BLaER1 (cell line): ENCODE results near the gene DIP2C.
A peak's percentile ranks its signal among the peaks of the same experiment; 100 is the strongest.

Experiments
- H3K27ac ChIP-seq: shearing (Covaris generic); formaldehyde crosslinking; 2 replicates; pipeline ENCODE4 v1.8.1; 2022
- H3K27me3 ChIP-seq: shearing (Covaris generic); formaldehyde crosslinking; 2 replicates; pipeline ENCODE4 v1.8.1; 2022
- H3K36me3 ChIP-seq: shearing (Covaris generic); formaldehyde crosslinking; 2 replicates; pipeline ENCODE4 v1.8.1; 2022
- H3K4me1 ChIP-seq: shearing (Covaris generic); formaldehyde crosslinking; 2 replicates; pipeline ENCODE4 v1.8.1; 2022
- H3K4me2 ChIP-seq: shearing (Covaris generic); formaldehyde crosslinking; 2 replicates; pipeline ENCODE4 v1.8.1; 2022
- H3K4me3 ChIP-seq: shearing (Covaris generic); formaldehyde crosslinking; 2 replicates; pipeline ENCODE4 v1.8.1; 2022
- H3K9ac ChIP-seq: shearing (Covaris generic); formaldehyde crosslinking; 2 replicates; pipeline ENCODE4 v1.8.1; 2022
- H3K9me3 ChIP-seq: shearing (Covaris generic); formaldehyde crosslinking; 2 replicates; pipeline ENCODE4 v1.8.1; 2022
- H4K20me1 ChIP-seq: shearing (Covaris generic); formaldehyde crosslinking; 2 replicates; pipeline ENCODE4 v1.8.1; 2022
- Cebpa-rat ChIP-seq: shearing (Covaris generic); IDR thresholded peaks from 2 replicates; pipeline ENCODE4 v1.8.1; 2022

DIP2C gene

DNA sequence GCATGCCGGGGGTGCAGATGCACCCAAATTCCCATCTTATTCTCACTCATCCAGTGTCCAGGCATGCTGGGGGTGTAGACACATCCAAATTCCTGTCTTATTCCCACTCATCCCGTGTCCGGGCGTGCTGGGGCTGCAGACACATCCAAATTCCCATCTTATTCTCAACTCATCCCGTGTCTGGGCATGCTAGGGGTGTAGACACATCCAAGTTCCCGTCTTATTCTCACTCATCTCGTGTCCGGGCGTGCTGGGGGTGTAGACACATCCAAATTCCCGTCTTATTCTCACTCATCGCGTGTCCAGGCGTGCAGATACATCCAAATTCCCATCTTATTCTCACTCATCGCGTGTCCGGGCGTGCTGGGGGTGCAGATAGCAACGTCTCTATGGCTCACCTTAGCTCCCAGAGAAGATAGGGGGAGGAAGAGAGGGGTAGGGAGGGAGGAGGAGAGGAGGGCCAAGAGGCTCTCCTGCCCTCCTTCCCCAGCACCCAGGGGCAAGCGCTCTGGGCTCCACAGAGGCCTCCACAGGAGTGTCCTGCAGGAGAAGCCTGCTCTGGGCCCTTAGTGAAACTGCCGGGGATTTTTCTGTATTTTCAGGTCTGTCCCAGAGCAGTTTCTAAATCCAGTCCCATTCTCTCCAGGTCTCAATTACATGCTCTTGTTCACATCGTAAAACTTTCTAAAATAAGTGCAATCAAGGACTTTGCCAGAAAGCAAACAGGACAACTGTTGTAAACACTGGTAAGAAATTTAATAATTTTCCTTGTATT is 210.8 kb downstream of the DIP2C start:
- Histone ChIP-seq H3K27ac (no peak overlapping the region), H3K36me3 (peaks cover 49% of the 10 kb centered on the region), H3K4me2 (no peak overlapping the region), H4K20me1 (peaks cover 76% of the 10 kb centered on the region), H3K4me3 (no peak overlapping the region), H3K4me1 (peaks cover 55% of the 10 kb centered on the region), H3K9ac (no peak overlapping the region), H3K27me3 (no peaks in the 10 kb centered on the region), H3K9me3 (no peaks in the 10 kb centered on the region)
- TF ChIP-seq Cebpa-rat = no peak

DNA sequence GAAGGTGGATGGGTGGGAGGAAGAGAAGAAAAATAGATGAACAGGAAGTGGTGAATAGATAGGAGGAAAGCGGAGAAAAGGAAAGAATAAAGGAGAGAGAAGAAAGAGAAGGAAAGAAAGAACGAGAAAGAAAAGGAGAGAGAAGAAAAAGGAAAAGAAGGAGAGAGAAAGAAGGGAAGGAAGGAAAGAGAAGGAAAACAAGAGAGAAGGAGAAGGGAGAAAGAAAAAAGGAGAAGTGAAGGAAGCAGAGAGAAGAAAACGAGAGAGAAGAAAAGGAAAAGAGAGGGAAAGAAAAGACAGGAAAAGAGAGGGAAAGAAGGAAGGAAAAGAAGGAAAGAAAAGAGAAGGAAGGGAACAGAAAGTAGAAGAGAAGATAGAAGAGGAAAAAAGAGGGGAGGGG is 211.8 kb downstream of the DIP2C start:
- no peak overlapping the region for H3K9ac ChIP-seq
- no peak overlapping the region for H3K27ac ChIP-seq
- TF ChIP-seq Cebpa-rat = no peak
- H3K4me3 ChIP-seq = no peak overlapping the region
- peaks cover 46% of the 10 kb centered on the region for H3K36me3 ChIP-seq
- H4K20me1 ChIP-seq = peaks cover 76% of the 10 kb centered on the region
- H3K9me3 ChIP-seq = no peaks in the 10 kb centered on the region
- no peak overlapping the region for H3K4me2 ChIP-seq
- no peaks in the 10 kb centered on the region for H3K27me3 ChIP-seq
- H3K4me1 ChIP-seq = peaks cover 45% of the 10 kb centered on the region

DNA sequence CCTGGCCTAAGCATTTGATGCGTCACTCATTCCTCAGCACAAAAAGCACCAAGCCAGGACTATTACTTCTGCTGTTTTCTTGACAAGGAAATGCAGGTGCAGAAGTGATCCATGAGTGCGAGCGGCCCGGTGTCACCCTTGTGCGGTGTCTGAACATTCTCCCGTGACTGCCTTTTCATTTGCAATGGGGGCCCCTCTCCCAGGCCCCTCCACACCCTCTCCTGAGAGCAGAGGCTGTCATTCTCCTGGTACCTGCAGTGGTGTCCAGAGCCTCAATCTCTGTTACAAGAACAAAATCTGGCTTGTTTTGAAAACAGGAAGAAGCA is 213.1 kb downstream of the DIP2C start:
- no peaks in the 10 kb centered on the region for H3K9me3 ChIP-seq

DNA sequence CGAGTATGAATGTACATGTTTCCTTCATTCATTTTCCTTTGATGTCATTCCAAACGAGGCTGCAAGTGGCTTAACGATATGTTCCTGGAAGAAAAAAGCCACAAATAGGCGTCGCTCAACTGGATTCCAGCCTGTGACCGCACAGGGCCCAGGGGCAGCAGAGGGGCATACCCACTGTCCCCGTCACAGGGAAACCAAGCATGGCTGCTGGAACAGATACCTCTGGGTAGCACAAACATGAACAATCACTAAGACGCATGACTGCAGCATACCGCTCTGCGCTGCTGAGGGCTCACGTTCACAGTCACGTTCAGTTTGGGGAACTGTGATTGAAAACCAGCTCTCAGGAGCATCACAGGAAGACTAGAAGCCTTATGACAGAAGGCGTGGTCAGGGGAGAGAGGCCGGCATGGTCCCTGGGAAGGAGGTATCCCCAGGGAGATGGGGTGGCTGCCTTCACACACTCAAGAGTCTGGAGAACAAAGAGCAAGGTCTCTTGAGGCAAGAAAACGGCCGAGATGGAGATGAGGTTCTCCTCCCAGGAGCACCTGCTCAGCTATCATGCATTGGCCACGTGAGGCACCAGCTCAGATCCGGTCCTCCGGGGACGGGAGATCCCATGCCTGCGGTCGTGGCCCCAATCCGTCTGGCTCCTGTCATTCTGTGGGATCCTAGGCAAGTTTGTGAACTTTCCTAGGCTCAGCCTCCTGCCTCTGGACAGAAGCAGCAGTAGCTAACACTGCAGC is 213.6 kb downstream of the DIP2C start:
- no peak overlapping the region for H3K4me3 ChIP-seq
- no peak overlapping the region for H3K9ac ChIP-seq
- no peaks in the 10 kb centered on the region for H3K9me3 ChIP-seq
- peaks cover 65% of the 10 kb centered on the region for H4K20me1 ChIP-seq
- H3K4me2 ChIP-seq = peak overlapping the region; percentile 62
- H3K27me3 ChIP-seq = no peaks in the 10 kb centered on the region
- H3K27ac ChIP-seq = peak overlapping the region; percentile 25; the same call in 1 of the 2 replicates
- peaks cover 53% of the 10 kb centered on the region for H3K36me3 ChIP-seq
- no peak for TF ChIP-seq Cebpa-rat
- peaks cover 29% of the 10 kb centered on the region for H3K4me1 ChIP-seq

More for the DNA sequence above, 213.1 kb downstream of the DIP2C start:
- H3K4me3 ChIP-seq = no peak overlapping the region
- H3K27ac ChIP-seq = peak overlapping the region; percentile 25; the same call in 1 of the 2 replicates
- H3K9ac ChIP-seq = no peak overlapping the region
- TF ChIP-seq Cebpa-rat = no peak
- H3K4me1 ChIP-seq = peaks cover 34% of the 10 kb centered on the region
- H3K4me2 ChIP-seq = peak overlapping the region; percentile 62
- peaks cover 48% of the 10 kb centered on the region for H3K36me3 ChIP-seq
- no peaks in the 10 kb centered on the region for H3K27me3 ChIP-seq
- H4K20me1 ChIP-seq = peaks cover 70% of the 10 kb centered on the region

DNA sequence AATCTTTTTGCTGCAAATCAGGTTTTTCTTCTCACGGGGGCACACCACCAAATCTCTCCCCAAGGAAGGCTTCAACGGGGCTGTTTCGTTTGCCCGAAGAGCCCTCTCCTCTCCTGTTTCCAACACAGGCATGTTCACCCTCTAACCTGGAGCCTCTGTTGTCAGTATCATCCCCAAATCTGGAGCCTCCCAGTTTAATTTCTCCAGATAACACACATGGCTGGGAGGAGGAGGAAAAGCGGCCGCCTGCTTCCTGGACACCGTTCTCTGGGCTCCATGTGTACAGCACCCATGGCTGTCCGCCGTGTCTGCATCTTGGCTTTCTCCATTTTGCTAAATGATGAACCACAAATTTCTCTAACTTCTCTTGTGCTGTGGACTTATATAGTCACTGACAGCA is 214.5 kb downstream of the DIP2C start:
- H3K9me3 ChIP-seq = no peaks in the 10 kb centered on the region
- peaks cover 22% of the 10 kb centered on the region for H3K4me1 ChIP-seq
- no peak overlapping the region for H3K9ac ChIP-seq
- peaks cover 55% of the 10 kb centered on the region for H4K20me1 ChIP-seq
- TF ChIP-seq Cebpa-rat = no peak
- no peak overlapping the region for H3K27ac ChIP-seq
- no peaks in the 10 kb centered on the region for H3K27me3 ChIP-seq
- peaks cover 53% of the 10 kb centered on the region for H3K36me3 ChIP-seq
- H3K4me3 ChIP-seq = no peak overlapping the region
- peak overlapping the region; percentile 62 for H3K4me2 ChIP-seq

DNA sequence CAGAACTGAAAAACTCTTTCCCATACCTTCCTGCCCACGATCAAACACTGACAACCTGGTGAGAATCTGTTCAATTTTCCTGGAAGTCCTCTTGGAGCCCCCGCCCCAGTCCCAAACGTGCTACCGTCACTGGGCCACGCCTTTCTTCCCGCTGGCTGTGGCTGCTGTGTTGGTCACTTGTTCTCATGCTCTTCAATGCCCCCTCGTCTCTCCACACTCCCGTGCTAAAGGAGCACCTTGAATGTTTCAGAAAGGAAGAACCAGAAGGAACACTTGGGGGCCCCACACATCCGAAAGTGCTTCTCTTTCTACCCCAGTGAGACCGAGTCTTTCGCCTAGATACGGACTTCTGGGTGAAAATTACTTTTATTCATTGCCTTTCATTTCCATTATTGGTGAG is 215.1 kb downstream of the DIP2C start:
- peaks cover 50% of the 10 kb centered on the region for H4K20me1 ChIP-seq
- H3K4me3 ChIP-seq = no peak overlapping the region
- no peak overlapping the region for H3K4me2 ChIP-seq
- H3K9me3 ChIP-seq = no peaks in the 10 kb centered on the region
- H3K27ac ChIP-seq = no peak overlapping the region
- TF ChIP-seq Cebpa-rat = no peak
- H3K9ac ChIP-seq = no peak overlapping the region
- no peaks in the 10 kb centered on the region for H3K27me3 ChIP-seq
- H3K36me3 ChIP-seq = peaks cover 53% of the 10 kb centered on the region
- peaks cover 22% of the 10 kb centered on the region for H3K4me1 ChIP-seq

DNA sequence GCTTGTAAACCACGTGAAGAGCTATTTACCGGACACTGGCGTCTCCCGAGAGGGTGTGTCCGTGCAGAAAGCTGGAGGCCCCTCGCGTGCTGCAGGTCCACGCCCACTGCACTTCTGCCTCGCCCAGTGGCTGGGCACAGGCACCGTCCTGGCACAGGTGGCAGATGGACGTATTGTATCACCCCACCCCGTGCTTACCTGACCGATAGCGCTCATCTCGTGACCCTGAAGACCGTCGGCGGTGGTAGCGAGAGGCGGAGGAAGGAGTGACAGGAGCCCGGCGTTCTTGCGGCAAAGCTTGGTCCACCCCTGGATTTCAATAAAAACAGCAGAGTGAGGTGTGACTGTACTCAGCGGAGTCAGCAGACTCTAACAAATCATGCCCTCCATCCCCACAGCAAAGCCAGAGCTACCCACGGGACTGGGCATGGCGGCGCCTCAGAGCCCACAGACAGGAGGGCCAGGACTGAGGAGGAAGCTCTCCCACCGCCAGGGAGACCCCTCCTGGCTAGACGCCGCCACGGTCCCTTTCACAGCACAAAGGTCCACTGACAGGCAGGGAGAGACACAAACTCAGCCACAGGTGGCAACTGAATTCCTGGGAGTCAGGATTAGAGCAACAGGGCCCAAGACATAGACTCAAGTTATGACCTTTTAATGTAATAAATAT is 217.1 kb downstream of the DIP2C start:
- Histone ChIP-seq H3K4me1 (peaks cover 22% of the 10 kb centered on the region), H4K20me1 (peaks cover 45% of the 10 kb centered on the region), H3K27me3 (no peaks in the 10 kb centered on the region), H3K36me3 (peaks cover 68% of the 10 kb centered on the region), H3K9me3 (no peaks in the 10 kb centered on the region; the same call in 1 of the 2 replicates), H3K9ac (no peak overlapping the region), H3K4me2 (no peak overlapping the region), H3K27ac (no peak overlapping the region), H3K4me3 (no peak overlapping the region)
- no peak for TF ChIP-seq Cebpa-rat

DNA sequence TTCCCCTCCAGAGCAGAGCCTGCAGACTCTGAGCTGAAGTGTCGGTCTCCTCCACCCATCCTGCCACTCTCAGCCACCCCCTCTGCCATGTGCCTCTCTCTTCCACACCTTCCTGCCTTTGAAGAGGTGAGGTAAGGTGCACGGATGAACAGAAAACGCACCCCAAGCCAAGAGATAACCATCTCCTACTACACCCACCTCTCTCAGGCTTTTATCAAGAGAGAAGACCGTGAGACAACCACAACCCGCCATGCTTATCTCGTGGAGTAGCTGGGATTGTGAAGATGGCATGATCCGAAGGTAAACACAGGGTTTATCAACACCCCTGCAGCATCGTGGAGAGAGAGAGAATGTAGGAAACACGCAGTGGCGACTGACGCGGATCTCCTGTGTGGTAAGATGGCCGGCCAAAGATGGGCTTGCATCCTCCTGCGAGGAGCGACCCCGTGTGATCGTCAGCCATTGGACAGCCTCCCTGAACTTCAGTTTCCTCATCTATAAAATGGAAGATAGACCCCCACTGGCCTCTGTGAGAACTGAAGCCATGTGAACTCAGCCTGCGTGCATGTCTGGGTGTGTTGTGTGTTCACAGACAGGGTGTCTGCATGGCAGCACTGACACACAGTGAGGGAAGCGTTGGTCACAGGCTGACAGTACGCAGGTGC is 219.0 kb downstream of the DIP2C start:
- Histone ChIP-seq H4K20me1 (peaks cover 30% of the 10 kb centered on the region), H3K4me1 (peaks cover 6% of the 10 kb centered on the region), H3K9me3 (no peaks in the 10 kb centered on the region; the same call in 1 of the 2 replicates), H3K27me3 (no peaks in the 10 kb centered on the region), H3K27ac (no peak overlapping the region), H3K4me2 (no peak overlapping the region), H3K9ac (no peak overlapping the region), H3K36me3 (peaks cover 68% of the 10 kb centered on the region), H3K4me3 (no peak overlapping the region)
- no peak for TF ChIP-seq Cebpa-rat

DNA sequence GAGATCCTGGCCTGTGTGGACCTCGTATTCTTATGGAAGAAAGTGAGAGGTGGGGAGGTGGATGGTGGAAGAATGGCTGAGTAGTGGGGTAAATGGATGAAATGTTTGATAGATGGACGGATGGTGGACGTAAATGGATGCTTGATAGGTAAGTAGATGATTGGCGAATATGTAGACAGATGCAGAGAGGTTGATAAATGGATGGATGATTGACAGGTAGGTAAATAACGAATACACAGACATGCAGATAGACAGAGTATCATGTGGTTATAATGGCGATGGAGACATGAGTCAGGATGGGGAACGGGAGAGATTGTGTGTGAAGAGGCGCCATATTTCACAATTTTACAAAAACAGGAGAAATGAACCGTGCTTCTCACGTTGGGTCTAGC is 219.5 kb downstream of the DIP2C start:
- TF ChIP-seq Cebpa-rat = no peak
- no peak overlapping the region for H3K27ac ChIP-seq
- H3K4me3 ChIP-seq = no peak overlapping the region
- no peaks in the 10 kb centered on the region for H3K27me3 ChIP-seq
- H3K36me3 ChIP-seq = peaks cover 65% of the 10 kb centered on the region
- no peak overlapping the region for H3K4me2 ChIP-seq
- H4K20me1 ChIP-seq = peaks cover 25% of the 10 kb centered on the region
- peaks cover 1% of the 10 kb centered on the region for H3K4me1 ChIP-seq
- H3K9me3 ChIP-seq = no peaks in the 10 kb centered on the region; the same call in 1 of the 2 replicates
- no peak overlapping the region for H3K9ac ChIP-seq
